Measurements from ENCODE around the gene DUSP18.

DUSP18 gene

DNA sequence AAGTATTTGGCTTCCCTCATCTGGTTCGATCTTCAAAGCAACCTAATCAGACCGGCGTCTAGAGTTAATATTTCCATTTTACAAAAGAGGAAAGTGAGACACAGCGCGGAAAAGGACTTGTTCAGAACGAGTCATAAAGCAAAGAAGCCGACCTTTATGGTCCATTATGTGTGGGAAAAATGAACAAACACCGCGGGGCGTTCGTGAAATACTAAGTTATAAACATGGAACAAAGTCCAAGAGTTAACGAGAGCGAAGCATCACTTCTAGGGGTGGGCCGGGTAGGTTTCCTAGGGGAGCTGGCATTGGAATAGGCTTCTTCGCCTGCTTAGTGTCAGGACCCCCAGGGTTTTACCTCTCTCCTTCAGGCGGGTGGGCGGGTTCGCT lies 575 bp downstream of the DUSP18 start:
- Mint-ChIP-seq H3K4me3 (peak overlapping the region; percentile 96), H3K36me3 (ENCODE audit: low read depth) (peaks cover 13% of the 10 kb centered on the region), H3K9me3 (no peaks in the 10 kb centered on the region), H3K27ac (peak overlapping the region; percentile 93), H3K27me3 (ENCODE audit: low read depth) (peaks cover 10% of the 10 kb centered on the region), H3K4me1 (ENCODE audit: low read depth) (peaks cover 17% of the 10 kb centered on the region)
- DNase-seq (ENCODE audit: low spot score): no peak

DNA sequence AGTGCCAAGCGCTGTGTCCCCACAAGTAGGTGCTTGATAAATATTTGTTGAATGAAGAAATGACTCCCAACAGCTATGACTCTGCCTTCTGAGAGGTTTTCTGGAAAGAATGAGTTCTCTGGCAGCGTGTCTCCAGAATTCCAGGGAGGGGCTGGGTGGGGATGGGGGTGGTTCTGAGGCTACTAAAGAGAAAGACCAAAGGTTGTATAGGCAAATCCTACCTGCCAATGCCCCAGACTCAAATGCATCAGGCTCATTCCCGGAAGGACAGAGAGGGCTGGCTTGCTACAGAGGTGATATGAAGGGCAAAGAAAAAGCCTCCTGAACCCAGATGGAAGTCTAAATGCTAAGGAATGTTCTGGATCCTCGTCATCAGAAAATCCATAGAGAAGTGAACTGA lies 1.9 kb downstream of the DUSP18 start:
- Mint-ChIP-seq H3K9me3 (no peaks in the 10 kb centered on the region), H3K27ac (no peak overlapping the region), H3K4me3 (peak overlapping the region; percentile 39), H3K36me3 (ENCODE audit: low read depth) (peaks cover 15% of the 10 kb centered on the region), H3K4me1 (ENCODE audit: low read depth) (peaks cover 17% of the 10 kb centered on the region), H3K27me3 (ENCODE audit: low read depth) (peaks cover 10% of the 10 kb centered on the region)
- DNase-seq (ENCODE audit: low spot score): no peak

DNA sequence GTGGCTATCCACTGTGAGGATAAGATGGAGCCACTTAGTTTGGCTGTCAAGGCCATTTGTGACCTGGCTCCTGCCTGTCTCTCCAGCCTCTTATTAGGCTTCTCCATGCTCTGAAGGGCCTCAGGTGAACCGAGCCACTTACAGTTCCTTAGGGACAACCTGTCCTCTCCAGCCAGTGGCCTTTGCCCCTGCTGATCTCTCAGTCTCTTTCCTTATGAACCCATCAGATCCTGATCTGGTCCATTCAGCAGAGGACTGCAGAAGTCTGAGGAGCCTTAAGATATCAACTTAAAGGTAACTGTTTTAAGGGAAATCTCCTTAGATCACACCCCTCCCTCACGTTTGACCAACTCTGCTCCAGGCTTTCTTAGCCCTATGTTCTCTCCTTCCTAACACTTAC lies 2.4 kb downstream of the DUSP18 start:
- peaks cover 19% of the 10 kb centered on the region for H3K4me1 Mint-ChIP-seq (ENCODE audit: low read depth)

GRCh38 chr22:30664798-30665197 lies 2.9 kb downstream of the DUSP18 start:
- Mint-ChIP-seq H3K4me1 (ENCODE audit: low read depth) (peaks cover 19% of the 10 kb centered on the region), H3K4me3 (no peak overlapping the region), H3K27ac (no peak overlapping the region), H3K36me3 (ENCODE audit: low read depth) (peaks cover 22% of the 10 kb centered on the region), H3K9me3 (no peaks in the 10 kb centered on the region), H3K27me3 (ENCODE audit: low read depth) (peaks cover 5% of the 10 kb centered on the region)
- no peak for DNase-seq (ENCODE audit: low spot score)

More for the DNA sequence above, 2.4 kb downstream of the DUSP18 start:
- H3K4me3 Mint-ChIP-seq: no peak overlapping the region
- H3K9me3 Mint-ChIP-seq: no peaks in the 10 kb centered on the region
- peaks cover 18% of the 10 kb centered on the region for H3K36me3 Mint-ChIP-seq (ENCODE audit: low read depth)
- peaks cover 7% of the 10 kb centered on the region for H3K27me3 Mint-ChIP-seq (ENCODE audit: low read depth)
- H3K27ac Mint-ChIP-seq: no peak overlapping the region
- DNase-seq (ENCODE audit: low spot score): no peak

DNA sequence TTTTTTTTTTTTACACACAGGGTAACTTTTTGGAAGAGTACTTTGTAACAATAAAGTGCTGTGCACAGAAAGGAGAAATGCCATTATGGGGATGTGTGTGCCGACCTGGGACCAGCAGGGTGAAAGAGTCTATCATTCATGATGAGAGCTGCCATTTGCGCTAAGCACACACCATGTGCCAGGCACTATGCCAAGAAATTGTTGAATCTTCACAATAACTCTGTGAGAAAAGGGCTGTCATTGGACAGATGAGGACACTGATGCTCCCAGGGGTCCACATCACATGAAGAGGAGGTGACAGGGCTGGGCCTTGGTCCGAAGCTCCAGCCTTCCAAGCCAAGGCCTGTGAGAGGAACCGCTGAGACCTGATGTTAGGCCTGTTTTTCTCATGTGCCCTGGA lies 5.6 kb downstream of the DUSP18 start:
- no peak for DNase-seq (ENCODE audit: low spot score)
- H3K27me3 Mint-ChIP-seq (ENCODE audit: low read depth): no peaks in the 10 kb centered on the region
- H3K4me1 Mint-ChIP-seq (ENCODE audit: low read depth): peaks cover 12% of the 10 kb centered on the region
- peaks cover 23% of the 10 kb centered on the region for H3K36me3 Mint-ChIP-seq (ENCODE audit: low read depth)
- H3K27ac Mint-ChIP-seq: no peak overlapping the region
- H3K4me3 Mint-ChIP-seq: no peak overlapping the region
- H3K9me3 Mint-ChIP-seq: no peaks in the 10 kb centered on the region

- H3K4me3 Mint-ChIP-seq: no peak overlapping the region
- peaks cover 12% of the 10 kb centered on the region for H3K36me3 Mint-ChIP-seq (ENCODE audit: low read depth)
- no peaks in the 10 kb centered on the region for H3K9me3 Mint-ChIP-seq
- H3K27ac Mint-ChIP-seq: no peak overlapping the region
- no peak for DNase-seq (ENCODE audit: low spot score)
- peaks cover 14% of the 10 kb centered on the region for H3K4me1 Mint-ChIP-seq (ENCODE audit: low read depth)
- no peaks in the 10 kb centered on the region for H3K27me3 Mint-ChIP-seq (ENCODE audit: low read depth)
Measured at GRCh38 chr22:30655532-30655931, 12.1 kb downstream of the DUSP18 start.

GRCh38 chr22:30654361-30654760 lies 13.3 kb downstream of the DUSP18 start:
- H3K9me3 Mint-ChIP-seq: no peaks in the 10 kb centered on the region
- no peak for DNase-seq (ENCODE audit: low spot score)
- H3K27me3 Mint-ChIP-seq (ENCODE audit: low read depth): no peaks in the 10 kb centered on the region
- peaks cover 4% of the 10 kb centered on the region for H3K36me3 Mint-ChIP-seq (ENCODE audit: low read depth)
- peaks cover 19% of the 10 kb centered on the region for H3K4me1 Mint-ChIP-seq (ENCODE audit: low read depth)
- no peak overlapping the region for H3K4me3 Mint-ChIP-seq
- H3K27ac Mint-ChIP-seq: no peak overlapping the region

GRCh38 chr22:30652852-30653251 lies 14.8 kb downstream of the DUSP18 start:
- H3K4me3 Mint-ChIP-seq: no peak overlapping the region
- no peak for DNase-seq (ENCODE audit: low spot score)
- H3K27me3 Mint-ChIP-seq (ENCODE audit: low read depth): no peaks in the 10 kb centered on the region
- peaks cover 25% of the 10 kb centered on the region for H3K4me1 Mint-ChIP-seq (ENCODE audit: low read depth)
- peaks cover 4% of the 10 kb centered on the region for H3K36me3 Mint-ChIP-seq (ENCODE audit: low read depth)
- H3K27ac Mint-ChIP-seq: no peak overlapping the region
- H3K9me3 Mint-ChIP-seq: no peaks in the 10 kb centered on the region

- H3K27ac Mint-ChIP-seq: peak overlapping the region; percentile 31
- H3K27me3 Mint-ChIP-seq (ENCODE audit: low read depth): no peaks in the 10 kb centered on the region
- H3K4me3 Mint-ChIP-seq: no peak overlapping the region
- H3K9me3 Mint-ChIP-seq: no peaks in the 10 kb centered on the region
- peaks cover 4% of the 10 kb centered on the region for H3K36me3 Mint-ChIP-seq (ENCODE audit: low read depth)
- H3K4me1 Mint-ChIP-seq (ENCODE audit: low read depth): peaks cover 25% of the 10 kb centered on the region
- DNase-seq (ENCODE audit: low spot score): no peak
Measured at GRCh38 chr22:30650508-30651116, 17.1 kb downstream of the DUSP18 start.

GRCh38 chr22:30649430-30650007 lies 18.2 kb downstream of the DUSP18 start:
- Mint-ChIP-seq H3K36me3 (ENCODE audit: low read depth) (peaks cover 3% of the 10 kb centered on the region), H3K4me1 (ENCODE audit: low read depth) (peaks cover 25% of the 10 kb centered on the region), H3K27ac (peak overlapping the region; percentile 87), H3K9me3 (no peaks in the 10 kb centered on the region), H3K27me3 (ENCODE audit: low read depth) (no peaks in the 10 kb centered on the region), H3K4me3 (no peak overlapping the region)
- DNase-seq (ENCODE audit: low spot score): peak; percentile 91

GRCh38 chr22:30648825-30649224 lies 18.9 kb downstream of the DUSP18 start:
- no peaks in the 10 kb centered on the region for H3K27me3 Mint-ChIP-seq (ENCODE audit: low read depth)
- H3K27ac Mint-ChIP-seq: peak overlapping the region; percentile 87
- no peak overlapping the region for H3K4me3 Mint-ChIP-seq
- H3K9me3 Mint-ChIP-seq: no peaks in the 10 kb centered on the region
- H3K36me3 Mint-ChIP-seq (ENCODE audit: low read depth): peaks cover 1% of the 10 kb centered on the region
- H3K4me1 Mint-ChIP-seq (ENCODE audit: low read depth): peaks cover 30% of the 10 kb centered on the region
- no peak for DNase-seq (ENCODE audit: low spot score)

GRCh38 chr22:30647536-30647935 lies 20.1 kb downstream of the DUSP18 start:
- DNase-seq (ENCODE audit: low spot score): no peak
- H3K9me3 Mint-ChIP-seq: no peaks in the 10 kb centered on the region
- H3K36me3 Mint-ChIP-seq (ENCODE audit: low read depth): peaks cover 1% of the 10 kb centered on the region
- H3K4me3 Mint-ChIP-seq: no peak overlapping the region
- H3K4me1 Mint-ChIP-seq (ENCODE audit: low read depth): peaks cover 34% of the 10 kb centered on the region
- no peaks in the 10 kb centered on the region for H3K27me3 Mint-ChIP-seq (ENCODE audit: low read depth)
- no peak overlapping the region for H3K27ac Mint-ChIP-seq

DNA sequence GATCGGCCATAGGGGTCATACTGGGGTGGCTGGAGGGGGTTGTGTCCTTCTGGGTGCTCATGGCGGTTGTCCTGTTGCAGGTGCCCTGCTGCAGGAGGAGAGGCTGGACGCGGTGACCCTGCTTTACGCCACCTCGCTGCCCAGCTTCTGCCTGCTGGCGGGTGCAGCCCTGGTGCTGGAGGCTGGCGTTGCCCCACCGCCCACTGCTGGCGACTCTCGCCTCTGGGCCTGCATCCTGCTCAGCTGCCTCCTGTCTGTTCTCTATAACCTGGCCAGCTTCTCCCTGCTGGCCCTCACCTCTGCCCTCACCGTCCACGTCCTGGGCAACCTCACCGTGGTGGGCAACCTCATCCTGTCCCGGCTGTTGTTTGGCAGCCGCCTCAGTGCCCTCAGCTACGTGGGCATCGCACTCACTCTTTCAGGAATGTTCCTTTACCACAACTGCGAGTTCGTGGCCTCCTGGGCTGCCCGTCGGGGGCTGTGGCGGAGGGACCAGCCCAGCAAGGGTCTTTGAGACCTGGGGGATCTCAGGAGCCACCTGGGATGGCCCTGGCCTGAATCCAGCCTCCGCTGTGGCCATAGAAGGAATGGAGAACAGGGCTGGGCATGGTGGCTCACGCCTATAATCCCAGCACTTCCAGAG lies 21.0 kb downstream of the DUSP18 start:
- Mint-ChIP-seq H3K36me3 (ENCODE audit: low read depth) (peaks cover 1% of the 10 kb centered on the region), H3K4me1 (ENCODE audit: low read depth) (peaks cover 28% of the 10 kb centered on the region), H3K27me3 (ENCODE audit: low read depth) (no peaks in the 10 kb centered on the region), H3K9me3 (no peaks in the 10 kb centered on the region), H3K27ac (no peak overlapping the region), H3K4me3 (no peak overlapping the region)
- DNase-seq (ENCODE audit: low spot score): no peak

- Mint-ChIP-seq H3K36me3 (ENCODE audit: low read depth) (peaks cover 3% of the 10 kb centered on the region), H3K9me3 (no peaks in the 10 kb centered on the region), H3K27me3 (ENCODE audit: low read depth) (no peaks in the 10 kb centered on the region), H3K4me3 (no peak overlapping the region), H3K4me1 (ENCODE audit: low read depth) (peaks cover 11% of the 10 kb centered on the region), H3K27ac (peak overlapping the region; percentile 32)
- DNase-seq (ENCODE audit: low spot score): no peak
Measured at GRCh38 chr22:30643055-30643875, 24.4 kb downstream of the DUSP18 start.

Data from T-helper 2 cell treated with Interferon-gamma antibody and Interleukin-4, amounts not matched to agents 5 μg/mL and 100 μg/mL, for 36 hours (primary cell).